ENCODE results near the gene LGR6. TPM values are rescaled to one million over a fixed set of nuclear protein-coding genes. Genes with fewer than 3 reads are reported as not detected.

The LGR6 gene
- total RNA-seq, 1 donor from 2014 or later, result 1.8 TPM

GRCh38 chr1:202146993-202147392, 46.6 kb upstream of the LGR6 start:
- Mint-ChIP-seq H3K9me3 (ENCODE audit: low read depth) (no peaks in the 10 kb centered on the region), H3K36me3 (ENCODE audit: low read depth) (peaks cover 1% of the 10 kb centered on the region), H3K27ac (ENCODE audit: unreplicated experiment) (no peak overlapping the region)

GRCh38 chr1:202148391-202148790, 45.2 kb upstream of the LGR6 start:
- Mint-ChIP-seq H3K36me3 (ENCODE audit: low read depth) (peaks cover 1% of the 10 kb centered on the region), H3K9me3 (ENCODE audit: low read depth) (no peaks in the 10 kb centered on the region), H3K4me3 (ENCODE audit: unreplicated experiment) (no peak overlapping the region), H3K4me1 (ENCODE audit: low read depth) (peaks cover 16% of the 10 kb centered on the region), H3K27ac (ENCODE audit: unreplicated experiment) (no peak overlapping the region), H3K27me3 (ENCODE audit: low read depth) (no peaks in the 10 kb centered on the region)
- DNase-seq (ENCODE audit: low spot score), result no peak
- TF ChIP-seq, protein P1, sequence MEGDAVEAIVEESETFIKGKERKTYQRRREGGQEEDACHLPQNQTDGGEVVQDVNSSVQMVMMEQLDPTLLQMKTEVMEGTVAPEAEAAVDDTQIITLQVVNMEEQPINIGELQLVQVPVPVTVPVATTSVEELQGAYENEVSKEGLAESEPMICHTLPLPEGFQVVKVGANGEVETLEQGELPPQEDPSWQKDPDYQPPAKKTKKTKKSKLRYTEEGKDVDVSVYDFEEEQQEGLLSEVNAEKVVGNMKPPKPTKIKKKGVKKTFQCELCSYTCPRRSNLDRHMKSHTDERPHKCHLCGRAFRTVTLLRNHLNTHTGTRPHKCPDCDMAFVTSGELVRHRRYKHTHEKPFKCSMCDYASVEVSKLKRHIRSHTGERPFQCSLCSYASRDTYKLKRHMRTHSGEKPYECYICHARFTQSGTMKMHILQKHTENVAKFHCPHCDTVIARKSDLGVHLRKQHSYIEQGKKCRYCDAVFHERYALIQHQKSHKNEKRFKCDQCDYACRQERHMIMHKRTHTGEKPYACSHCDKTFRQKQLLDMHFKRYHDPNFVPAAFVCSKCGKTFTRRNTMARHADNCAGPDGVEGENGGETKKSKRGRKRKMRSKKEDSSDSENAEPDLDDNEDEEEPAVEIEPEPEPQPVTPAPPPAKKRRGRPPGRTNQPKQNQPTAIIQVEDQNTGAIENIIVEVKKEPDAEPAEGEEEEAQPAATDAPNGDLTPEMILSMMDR (IDR thresholded peaks at IDR 0.05), result no peak

More at GRCh38 chr1:202146993-202147392, 46.6 kb upstream of the LGR6 start:
- Mint-ChIP-seq H3K4me1 (ENCODE audit: low read depth) (peaks cover 30% of the 10 kb centered on the region), H3K27me3 (ENCODE audit: low read depth) (no peaks in the 10 kb centered on the region), H3K4me3 (ENCODE audit: unreplicated experiment) (no peak overlapping the region)
- DNase-seq (ENCODE audit: low spot score), result no peak
- TF ChIP-seq, protein P1 (IDR thresholded peaks at IDR 0.05), result no peak

GRCh38 chr1:202149566-202149965, 44.0 kb upstream of the LGR6 start:
- H3K4me1 Mint-ChIP-seq (ENCODE audit: low read depth), result peaks cover 15% of the 10 kb centered on the region
- DNase-seq (ENCODE audit: low spot score), result no peak

DNA sequence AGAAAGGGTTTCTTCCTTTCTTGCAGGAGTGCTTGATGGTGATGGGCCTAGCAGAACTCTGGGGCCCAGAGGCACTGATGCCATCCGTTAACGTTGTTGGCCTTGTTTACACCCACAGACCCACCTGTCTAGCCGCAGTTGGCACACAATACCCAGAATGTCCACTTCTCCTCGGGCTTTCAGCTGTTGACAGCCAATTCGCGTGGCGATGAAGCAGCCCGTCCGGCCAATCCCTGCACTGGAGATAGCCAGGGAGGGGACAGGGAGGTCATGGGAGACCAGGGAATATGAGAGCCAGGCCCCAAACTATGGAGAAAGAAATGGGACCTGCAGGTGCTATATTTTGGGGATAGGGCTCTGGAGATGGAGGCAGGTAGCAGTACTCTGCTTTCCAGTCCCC, 43.4 kb upstream of the LGR6 start:
- no peak overlapping the region for H3K4me3 Mint-ChIP-seq (ENCODE audit: unreplicated experiment)
- no peaks in the 10 kb centered on the region for H3K9me3 Mint-ChIP-seq (ENCODE audit: low read depth)
- no peak for DNase-seq (ENCODE audit: low spot score)
- no peak overlapping the region for H3K27ac Mint-ChIP-seq (ENCODE audit: unreplicated experiment)
- TF ChIP-seq, protein P1 (IDR thresholded peaks at IDR 0.05), result no peak
- H3K36me3 Mint-ChIP-seq (ENCODE audit: low read depth), result no peaks in the 10 kb centered on the region
- H3K4me1 Mint-ChIP-seq (ENCODE audit: low read depth), result peaks cover 18% of the 10 kb centered on the region
- H3K27me3 Mint-ChIP-seq (ENCODE audit: low read depth), result no peaks in the 10 kb centered on the region

More at GRCh38 chr1:202149566-202149965, 44.0 kb upstream of the LGR6 start:
- Mint-ChIP-seq H3K27ac (ENCODE audit: unreplicated experiment) (no peak overlapping the region), H3K4me3 (ENCODE audit: unreplicated experiment) (no peak overlapping the region), H3K36me3 (ENCODE audit: low read depth) (no peaks in the 10 kb centered on the region), H3K9me3 (ENCODE audit: low read depth) (no peaks in the 10 kb centered on the region), H3K27me3 (ENCODE audit: low read depth) (no peaks in the 10 kb centered on the region)
- TF ChIP-seq, protein P1 (IDR thresholded peaks at IDR 0.05), result no peak

DNA sequence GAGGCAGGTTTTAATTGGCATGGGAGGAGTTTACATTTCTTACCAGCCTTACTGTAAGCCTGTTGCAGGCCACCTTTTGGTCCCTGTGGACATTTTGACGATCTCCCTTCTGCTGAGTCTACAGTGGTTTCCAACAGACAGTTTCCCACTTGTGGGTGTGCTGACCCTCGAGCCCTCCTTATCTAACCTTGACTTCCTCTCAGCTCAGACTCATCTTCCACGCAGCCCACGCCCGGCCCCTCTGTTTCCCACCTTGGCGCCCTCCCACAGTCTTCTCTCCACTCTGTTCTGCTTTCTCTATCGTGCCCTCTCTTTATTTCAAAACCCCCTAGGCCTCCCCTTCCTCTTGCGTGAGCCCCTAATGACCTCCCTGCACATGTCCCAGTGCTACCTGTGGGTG, 43.0 kb upstream of the LGR6 start:
- TF ChIP-seq, protein P1 (IDR thresholded peaks at IDR 0.05), result no peak
- Mint-ChIP-seq H3K27me3 (ENCODE audit: low read depth) (no peaks in the 10 kb centered on the region), H3K4me1 (ENCODE audit: low read depth) (peaks cover 18% of the 10 kb centered on the region), H3K4me3 (ENCODE audit: unreplicated experiment) (no peak overlapping the region), H3K9me3 (ENCODE audit: low read depth) (no peaks in the 10 kb centered on the region), H3K27ac (ENCODE audit: unreplicated experiment) (no peak overlapping the region), H3K36me3 (ENCODE audit: low read depth) (no peaks in the 10 kb centered on the region)
- DNase-seq (ENCODE audit: low spot score), result no peak
